GM23338 (cell line): Measurements from ENCODE around the gene ACOT8. TPM values are rescaled to one million over a fixed set of nuclear protein-coding genes. Genes with fewer than 3 reads are reported as not detected.

Experiments used
- ATAC-seq: fragments of 200-7000 bp; cut with Tn5 transposase; 3 replicates; pipeline ENCODE4 v1.9.1; 2020
- DNase-seq: peaks from one replicate; pipeline ENCODE4 v3.0.0-alpha.2; 2015; ENCODE audit warnings: low spot score
- H2AFZ ChIP-seq: fragments of 200-600 bp; sonication (generic); 2 replicates; pipeline ENCODE4 v1.8.0; 2016; ENCODE audit warnings: antibody characterized with exemption, mild to moderate bottlenecking, moderate library complexity
- H3F3A ChIP-seq: fragments of 200-600 bp; sonication (generic); replicated peaks from 2 replicates; pipeline ENCODE4 v1.8.0; 2017; ENCODE audit warnings: antibody characterized with exemption, mixed run types, low read depth
- H3K27ac ChIP-seq: fragments of 200-600 bp; sonication (generic); 2 replicates; pipeline ENCODE4 v1.6.1; 2016; ENCODE audit warnings: low read depth
- H3K27me3 ChIP-seq: fragments of 200-600 bp; sonication (generic); 2 replicates; pipeline ENCODE4 v1.8.0; 2016; ENCODE audit warnings: mild to moderate bottlenecking, mixed run types, moderate library complexity; ENCODE audit not compliant: insufficient read depth
- H3K36me3 ChIP-seq: fragments of 200-600 bp; sonication (generic); 2 replicates; pipeline ENCODE4 v1.8.0; 2016; ENCODE audit warnings: mild to moderate bottlenecking; ENCODE audit not compliant: insufficient read depth
- H3K4me1 ChIP-seq: fragments of 200-600 bp; sonication (generic); 2 replicates; pipeline ENCODE4 v1.8.0; 2016; ENCODE audit warnings: mild to moderate bottlenecking, moderate library complexity; ENCODE audit not compliant: insufficient read depth
- H3K4me2 ChIP-seq: fragments of 200-600 bp; sonication (generic); 2 replicates; pipeline ENCODE4 v1.7.1; 2017; ENCODE audit warnings: mixed run types
- H3K4me3 ChIP-seq: fragments of 200-600 bp; sonication (generic); 2 replicates; pipeline ENCODE4 v1.6.1; 2016; ENCODE audit warnings: mixed run types
- H3K79me2 ChIP-seq: fragments of 200-600 bp; sonication (generic); replicated peaks from 2 replicates; pipeline ENCODE4 v1.8.0; 2017; ENCODE audit warnings: mild to moderate bottlenecking; ENCODE audit not compliant: insufficient read depth
- H3K9me2 ChIP-seq: fragments of 200-600 bp; sonication (generic); 2 replicates; pipeline ENCODE4 v1.8.0; 2017; ENCODE audit not compliant: insufficient read depth
- H4K20me1 ChIP-seq: fragments of 200-600 bp; sonication (generic); replicated peaks from 2 replicates; pipeline ENCODE4 v1.8.0; 2017; ENCODE audit warnings: mild to moderate bottlenecking; ENCODE audit not compliant: insufficient read depth
- H3K27ac Mint-ChIP-seq: 2 replicates; pipeline ENCODE4 v1.8.0; 2020; ENCODE audit warnings: inconsistent platforms, mild to moderate bottlenecking, moderate library complexity, mixed read lengths
- H3K27me3 Mint-ChIP-seq: 3 replicates; pipeline ENCODE4 v1.8.0; 2022; ENCODE audit warnings: low read depth, mild to moderate bottlenecking, moderate library complexity, mixed read lengths, inconsistent platforms; ENCODE audit not compliant: insufficient read depth, poor library complexity
- H3K36me3 Mint-ChIP-seq: 3 replicates; pipeline ENCODE4 v1.8.0; 2021; ENCODE audit warnings: low read depth, mild to moderate bottlenecking, inconsistent platforms, moderate library complexity, mixed read lengths
- H3K4me1 Mint-ChIP-seq: 3 replicates; pipeline ENCODE4 v1.8.0; 2020; ENCODE audit warnings: mild to moderate bottlenecking, inconsistent platforms, mixed read lengths
- H3K4me3 Mint-ChIP-seq: 3 replicates; pipeline ENCODE4 v1.8.0; 2021; ENCODE audit warnings: moderate library complexity, mild to moderate bottlenecking, inconsistent platforms, mixed read lengths
- H3K9me3 Mint-ChIP-seq: 3 replicates; pipeline ENCODE4 v1.8.0; 2020; ENCODE audit warnings: moderate library complexity, mild to moderate bottlenecking, inconsistent platforms, mixed read lengths
- CREB1 ChIP-seq: fragments of 250-450 bp; sonication (Bioruptor Pico); IDR thresholded peaks from 2 replicates; pipeline ENCODE4 v1.5.0; 2020; ENCODE audit warnings: low read depth, mild to moderate bottlenecking, moderate library complexity
- ETS1 ChIP-seq: IDR thresholded peaks from 2 replicates; pipeline ENCODE4 v1.6.1; 2016; ENCODE audit warnings: antibody characterized with exemption
- EZH2phosphoT487 ChIP-seq: fragments of 200-600 bp; sonication (generic); IDR thresholded peaks from one replicate; pipeline ENCODE4 v1.8.1; 2018; ENCODE audit warnings: antibody characterized with exemption; ENCODE audit not compliant: unreplicated experiment
- NANOG ChIP-seq: IDR thresholded peaks from 2 replicates; pipeline ENCODE4 v1.6.1; 2016; ENCODE audit warnings: antibody characterized with exemption, borderline replicate concordance
- POLR2AphosphoS5 ChIP-seq: IDR thresholded peaks from 2 replicates; pipeline ENCODE4 v1.6.1; 2016; ENCODE audit warnings: antibody characterized with exemption, low read depth
- REST ChIP-seq: IDR thresholded peaks from one replicate; pipeline ENCODE4 v1.6.1; 2018; ENCODE audit warnings: antibody characterized with exemption; ENCODE audit not compliant: unreplicated experiment
- ZNF114 ChIP-seq: fragments of 250-450 bp; sonication (Bioruptor Pico); IDR thresholded peaks from 2 replicates; pipeline ENCODE4 v1.5.0; 2020; ENCODE audit warnings: mild to moderate bottlenecking, moderate library complexity
- ZNF331 ChIP-seq: fragments of 250-450 bp; sonication (Bioruptor Pico); IDR thresholded peaks from 2 replicates; pipeline ENCODE4 v1.5.0; 2020; ENCODE audit warnings: low read depth, mild to moderate bottlenecking, moderate library complexity
- polyA plus RNA-seq: library from polyadenylated mRNA; unstranded; fragments of >200 nt; fragmentation: Nextera tagmentation; extraction: Ambion mirVana; gene quantifications from 2 replicates; pipeline ENCODE4 v1.2.1, GENCODE V29; 2016
- total RNA-seq: library from RNA; depleted of rRNA; stranded (reverse); fragments of >200 nt; shearing (Covaris generic); gene quantifications from 2 replicates; pipeline ENCODE4 v1.2.3, GENCODE V29; 2014
- TF ChIP-seq, protein P1 (sequence below), 2 experiments: fragments of 200-600 bp in 1 of 2; sonication (generic) in 1 of 2; conservative IDR thresholded peaks; 2 replicates each; pipeline versions ENCODE4 v1.5.1 to v1.6.1; 2016 to 2017; ENCODE audit warnings: antibody characterized with exemption in 2 of 2, low read depth in 2 of 2, mild to moderate bottlenecking in 2 of 2, moderate library complexity in 1 of 2
- TF ChIP-seq, protein P2 (sequence below): fragments of 250-450 bp; sonication (Bioruptor Pico); IDR thresholded peaks from 2 replicates; pipeline ENCODE4 v1.5.0; 2020; ENCODE audit warnings: mild to moderate bottlenecking, moderate library complexity

ACOT8 gene
- total and polyA plus RNA-seq, 2 experiments from 2014 or later: 42.0 to 75.2 TPM

GRCh38 chr20:45836841-45837240 lies 20.4 kb downstream of the ACOT8 start:
- peaks cover 18% of the 10 kb centered on the region; the same call in 2 of the 3 replicates for H3K36me3 Mint-ChIP-seq
- H3K4me2 ChIP-seq: no peak overlapping the region
- TF ChIP-seq ETS1 (no peak), EZH2phosphoT487 (no peak), REST (no peak), ZNF114 (CRISPR knock-in tag) (no peak), NANOG (no peak), CREB1 (CRISPR knock-in tag) (no peak), POLR2AphosphoS5 (no peak), ZNF331 (CRISPR knock-in tag) (no peak)
- TF ChIP-seq, protein P1, sequence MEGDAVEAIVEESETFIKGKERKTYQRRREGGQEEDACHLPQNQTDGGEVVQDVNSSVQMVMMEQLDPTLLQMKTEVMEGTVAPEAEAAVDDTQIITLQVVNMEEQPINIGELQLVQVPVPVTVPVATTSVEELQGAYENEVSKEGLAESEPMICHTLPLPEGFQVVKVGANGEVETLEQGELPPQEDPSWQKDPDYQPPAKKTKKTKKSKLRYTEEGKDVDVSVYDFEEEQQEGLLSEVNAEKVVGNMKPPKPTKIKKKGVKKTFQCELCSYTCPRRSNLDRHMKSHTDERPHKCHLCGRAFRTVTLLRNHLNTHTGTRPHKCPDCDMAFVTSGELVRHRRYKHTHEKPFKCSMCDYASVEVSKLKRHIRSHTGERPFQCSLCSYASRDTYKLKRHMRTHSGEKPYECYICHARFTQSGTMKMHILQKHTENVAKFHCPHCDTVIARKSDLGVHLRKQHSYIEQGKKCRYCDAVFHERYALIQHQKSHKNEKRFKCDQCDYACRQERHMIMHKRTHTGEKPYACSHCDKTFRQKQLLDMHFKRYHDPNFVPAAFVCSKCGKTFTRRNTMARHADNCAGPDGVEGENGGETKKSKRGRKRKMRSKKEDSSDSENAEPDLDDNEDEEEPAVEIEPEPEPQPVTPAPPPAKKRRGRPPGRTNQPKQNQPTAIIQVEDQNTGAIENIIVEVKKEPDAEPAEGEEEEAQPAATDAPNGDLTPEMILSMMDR (conservative IDR thresholded peaks at IDR 0.05; ENCODE audit: low read depth in 2 of 2): no peak
- TF ChIP-seq, protein P2, sequence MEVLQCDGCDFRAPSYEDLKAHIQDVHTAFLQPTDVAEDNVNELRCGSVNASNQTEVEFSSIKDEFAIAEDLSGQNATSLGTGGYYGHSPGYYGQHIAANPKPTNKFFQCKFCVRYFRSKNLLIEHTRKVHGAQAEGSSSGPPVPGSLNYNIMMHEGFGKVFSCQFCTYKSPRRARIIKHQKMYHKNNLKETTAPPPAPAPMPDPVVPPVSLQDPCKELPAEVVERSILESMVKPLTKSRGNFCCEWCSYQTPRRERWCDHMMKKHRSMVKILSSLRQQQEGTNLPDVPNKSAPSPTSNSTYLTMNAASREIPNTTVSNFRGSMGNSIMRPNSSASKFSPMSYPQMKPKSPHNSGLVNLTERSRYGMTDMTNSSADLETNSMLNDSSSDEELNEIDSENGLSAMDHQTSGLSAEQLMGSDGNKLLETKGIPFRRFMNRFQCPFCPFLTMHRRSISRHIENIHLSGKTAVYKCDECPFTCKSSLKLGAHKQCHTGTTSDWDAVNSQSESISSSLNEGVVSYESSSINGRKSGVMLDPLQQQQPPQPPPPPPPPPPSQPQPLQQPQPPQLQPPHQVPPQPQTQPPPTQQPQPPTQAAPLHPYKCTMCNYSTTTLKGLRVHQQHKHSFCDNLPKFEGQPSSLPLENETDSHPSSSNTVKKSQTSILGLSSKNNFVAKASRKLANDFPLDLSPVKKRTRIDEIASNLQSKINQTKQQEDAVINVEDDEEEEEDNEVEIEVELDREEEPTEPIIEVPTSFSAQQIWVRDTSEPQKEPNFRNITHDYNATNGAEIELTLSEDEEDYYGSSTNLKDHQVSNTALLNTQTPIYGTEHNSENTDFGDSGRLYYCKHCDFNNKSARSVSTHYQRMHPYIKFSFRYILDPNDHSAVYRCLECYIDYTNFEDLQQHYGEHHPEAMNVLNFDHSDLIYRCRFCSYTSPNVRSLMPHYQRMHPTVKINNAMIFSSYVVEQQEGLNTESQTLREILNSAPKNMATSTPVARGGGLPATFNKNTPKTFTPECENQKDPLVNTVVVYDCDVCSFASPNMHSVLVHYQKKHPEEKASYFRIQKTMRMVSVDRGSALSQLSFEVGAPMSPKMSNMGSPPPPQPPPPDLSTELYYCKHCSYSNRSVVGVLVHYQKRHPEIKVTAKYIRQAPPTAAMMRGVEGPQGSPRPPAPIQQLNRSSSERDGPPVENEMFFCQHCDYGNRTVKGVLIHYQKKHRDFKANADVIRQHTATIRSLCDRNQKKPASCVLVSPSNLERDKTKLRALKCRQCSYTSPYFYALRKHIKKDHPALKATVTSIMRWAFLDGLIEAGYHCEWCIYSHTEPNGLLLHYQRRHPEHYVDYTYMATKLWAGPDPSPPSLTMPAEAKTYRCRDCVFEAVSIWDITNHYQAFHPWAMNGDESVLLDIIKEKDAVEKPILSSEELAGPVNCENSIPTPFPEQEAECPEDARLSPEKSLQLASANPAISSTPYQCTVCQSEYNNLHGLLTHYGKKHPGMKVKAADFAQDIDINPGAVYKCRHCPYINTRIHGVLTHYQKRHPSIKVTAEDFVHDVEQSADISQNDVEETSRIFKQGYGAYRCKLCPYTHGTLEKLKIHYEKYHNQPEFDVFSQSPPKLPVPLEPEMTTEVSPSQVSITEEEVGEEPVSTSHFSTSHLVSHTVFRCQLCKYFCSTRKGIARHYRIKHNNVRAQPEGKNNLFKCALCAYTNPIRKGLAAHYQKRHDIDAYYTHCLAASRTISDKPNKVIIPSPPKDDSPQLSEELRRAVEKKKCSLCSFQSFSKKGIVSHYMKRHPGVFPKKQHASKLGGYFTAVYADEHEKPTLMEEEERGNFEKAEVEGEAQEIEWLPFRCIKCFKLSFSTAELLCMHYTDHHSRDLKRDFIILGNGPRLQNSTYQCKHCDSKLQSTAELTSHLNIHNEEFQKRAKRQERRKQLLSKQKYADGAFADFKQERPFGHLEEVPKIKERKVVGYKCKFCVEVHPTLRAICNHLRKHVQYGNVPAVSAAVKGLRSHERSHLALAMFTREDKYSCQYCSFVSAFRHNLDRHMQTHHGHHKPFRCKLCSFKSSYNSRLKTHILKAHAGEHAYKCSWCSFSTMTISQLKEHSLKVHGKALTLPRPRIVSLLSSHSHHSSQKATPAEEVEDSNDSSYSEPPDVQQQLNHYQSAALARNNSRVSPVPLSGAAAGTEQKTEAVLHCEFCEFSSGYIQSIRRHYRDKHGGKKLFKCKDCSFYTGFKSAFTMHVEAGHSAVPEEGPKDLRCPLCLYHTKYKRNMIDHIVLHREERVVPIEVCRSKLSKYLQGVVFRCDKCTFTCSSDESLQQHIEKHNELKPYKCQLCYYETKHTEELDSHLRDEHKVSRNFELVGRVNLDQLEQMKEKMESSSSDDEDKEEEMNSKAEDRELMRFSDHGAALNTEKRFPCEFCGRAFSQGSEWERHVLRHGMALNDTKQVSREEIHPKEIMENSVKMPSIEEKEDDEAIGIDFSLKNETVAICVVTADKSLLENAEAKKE (CRISPR knock-in tag): no peak
- H4K20me1 ChIP-seq: peaks cover 13% of the 10 kb centered on the region
- H3K36me3 ChIP-seq: no peaks in the 10 kb centered on the region
- no peak overlapping the region for H3K27ac ChIP-seq
- H3F3A ChIP-seq: peaks cover 15% of the 10 kb centered on the region
- H2AFZ ChIP-seq: no peak overlapping the region
- H3K4me1 Mint-ChIP-seq: peaks cover 12% of the 10 kb centered on the region
- DNase-seq: no peak
- ATAC-seq: no peak
- H3K4me3 Mint-ChIP-seq: no peak overlapping the region
- H3K4me1 ChIP-seq: peaks cover 20% of the 10 kb centered on the region; the same call in 1 of the 2 replicates
- H3K27me3 ChIP-seq: no peaks in the 10 kb centered on the region
- no peak overlapping the region for H3K4me3 ChIP-seq
- H3K79me2 ChIP-seq: 0 out of 2 replicates have a peak, but pooled peaks cover 3% of the 10 kb centered on the region
- H3K27ac Mint-ChIP-seq: no peak overlapping the region
- H3K9me3 Mint-ChIP-seq: no peaks in the 10 kb centered on the region
- H3K27me3 Mint-ChIP-seq: peaks cover 14% of the 10 kb centered on the region
- H3K9me2 ChIP-seq: no peaks in the 10 kb centered on the region
